Ascending aorta (tissue), 2 donors: ENCODE results near the gene PRUNE2. TPM values are rescaled to one million over a fixed set of nuclear protein-coding genes. Genes with fewer than 3 reads are reported as not detected.

ENCODE experiments used
- DNase-seq, 2 donors: peaks; one replicate each; pipeline ENCODE4 v3.0.0-alpha.2; 2019; ENCODE audit warnings: low spot score in 2 of 2
- H3K27ac ChIP-seq, 2 donors: fragments of 200-600 bp; sonication (generic); one replicate each; pipeline ENCODE4 v1.5.1; 2016 to 2017; ENCODE audit warnings: mild to moderate bottlenecking in 1 of 2
- H3K27me3 ChIP-seq: fragments of 200-600 bp; sonication (generic); one replicate; pipeline ENCODE4 v1.5.1; 2017
- H3K36me3 ChIP-seq, 2 donors: fragments of 200-600 bp; sonication (generic); one replicate each; pipeline ENCODE4 v1.5.1; 2016
- H3K4me1 ChIP-seq, 2 donors: fragments of 200-600 bp; sonication (generic); one replicate each; pipeline ENCODE4 v1.5.1; 2016 to 2017; ENCODE audit warnings: mild to moderate bottlenecking in 1 of 2
- H3K4me3 ChIP-seq, 2 donors: fragments of 200-600 bp; sonication (generic); one replicate each; pipeline ENCODE4 v1.5.1; 2016 to 2017; ENCODE audit warnings: mild to moderate bottlenecking in 1 of 2
- H3K9me3 ChIP-seq, 2 donors: fragments of 200-600 bp; sonication (generic); one replicate each; pipeline ENCODE4 v1.5.1; 2016
- CTCF ChIP-seq, 3 experiments: fragments of 200-600 bp in 2 of 3; fragments of 450-650 bp in 1 of 3; sonication (generic) in 2 of 3; IDR thresholded peaks; one replicate each; pipeline ENCODE4 v1.5.1; 2016 to 2019; ENCODE audit warnings: antibody characterized with exemption in 3 of 3, mild to moderate bottlenecking in 1 of 3, moderate library complexity in 1 of 3
- intact Hi-C: fragments of 100-400 bp; cut with DNase I; formaldehyde crosslinking; loops from one replicate; pipeline ENCODE4 v1.15.1; 2023
- total RNA-seq: library from RNA; depleted of rRNA; stranded (reverse); fragments of >200 nt; gene quantifications from one replicate; pipeline ENCODE4 v1.1.0, GENCODE V29; 2016

The PRUNE2 gene
- total RNA-seq, 1 donor from 2014 or later, result 200 TPM

- Histone ChIP-seq H3K4me3 (no peak overlapping the region), H3K36me3 (no peaks in the 10 kb centered on the region), H3K4me1 (no peaks in the 10 kb centered on the region), H3K27ac (no peak overlapping the region), H3K9me3 (no peaks in the 10 kb centered on the region), H3K27me3 (no peaks in the 10 kb centered on the region)
- no peak for TF ChIP-seq CTCF (IDR thresholded peaks at IDR 0.05)
- intact Hi-C loops, result no loop called here
- DNase-seq, result no peak
Observed at GRCh38 chr9:76932757-76933156, 26.8 kb upstream of the PRUNE2 start.

- intact Hi-C loops, result no loop called here
- H3K4me3 ChIP-seq, result no peak overlapping the region
- no peaks in the 10 kb centered on the region for H3K27me3 ChIP-seq
- H3K9me3 ChIP-seq, result no peaks in the 10 kb centered on the region
- DNase-seq, result no peak
- no peaks in the 10 kb centered on the region for H3K36me3 ChIP-seq
- H3K27ac ChIP-seq, result no peak overlapping the region
- no peaks in the 10 kb centered on the region for H3K4me1 ChIP-seq
- TF ChIP-seq CTCF (IDR thresholded peaks at IDR 0.05), result no peak
Observed at GRCh38 chr9:76932265-76932664, 26.4 kb upstream of the PRUNE2 start.

- intact Hi-C loops, result loop anchor here (5.0 kb wide), 3 partner anchors 60 to 210 kb away; no protein-coding TSS in a partner anchor
- no peak for TF ChIP-seq CTCF (IDR thresholded peaks at IDR 0.05)
Observed at GRCh38 chr9:76927540-76928240, 21.8 kb upstream of the PRUNE2 start.

GRCh38 chr9:76926846-76927245 lies 20.9 kb upstream of the PRUNE2 start:
- Histone ChIP-seq H3K27me3 (no peaks in the 10 kb centered on the region), H3K4me3 (no peak overlapping the region), H3K27ac (peak overlapping the region; percentile 72 to 80), H3K4me1 (peaks cover 5 to 6% of the 10 kb centered on the region in 2 donors), H3K9me3 (peaks cover 0 to 21% of the 10 kb centered on the region in 2 donors), H3K36me3 (no peaks in the 10 kb centered on the region)
- intact Hi-C loops, result loop anchor here (1.0 to 5.0 kb wide), 5 partner anchors 21 to 210 kb away; partner anchors contain the start of gene PRUNE2
- no peak for TF ChIP-seq CTCF (IDR thresholded peaks at IDR 0.05)
- no peak for DNase-seq

More at GRCh38 chr9:76927540-76928240, 21.8 kb upstream of the PRUNE2 start:
- Histone ChIP-seq H3K9me3 (peaks cover 0 to 21% of the 10 kb centered on the region in 2 donors), H3K27me3 (no peaks in the 10 kb centered on the region), H3K4me3 (no peak overlapping the region), H3K27ac (peak overlapping the region; percentile 72 to 80), H3K36me3 (no peaks in the 10 kb centered on the region), H3K4me1 (peaks cover 5 to 6% of the 10 kb centered on the region in 2 donors)
- DNase-seq, result no peak

- Histone ChIP-seq H3K27me3 (no peaks in the 10 kb centered on the region), H3K4me1 (peaks cover 5 to 6% of the 10 kb centered on the region in 2 donors), H3K4me3 (no peak overlapping the region), H3K9me3 (peaks cover 0 to 21% of the 10 kb centered on the region in 2 donors), H3K27ac (peak overlapping the region; percentile 88 to 91), H3K36me3 (no peaks in the 10 kb centered on the region)
- intact Hi-C loops, result loop anchor here (1.0 to 5.0 kb wide), 5 partner anchors 20 to 209 kb away; partner anchors contain the start of gene PRUNE2
- no peak for TF ChIP-seq CTCF (IDR thresholded peaks at IDR 0.05)
- DNase-seq, result peak; percentile 23 to 86
Observed at GRCh38 chr9:76926324-76926741, 20.4 kb upstream of the PRUNE2 start.
